Adrenal gland (tissue), 5 donors: Measurements from ENCODE around the gene GBP1.

Source experiments
- POLR2A ChIP-seq, 2 donors: fragments of 450-650 bp; IDR thresholded peaks; one replicate each; pipeline ENCODE4 v1.6.1; 2017; ENCODE audit warnings: antibody characterized with exemption in 2 of 2, mild to moderate bottlenecking in 2 of 2, moderate library complexity in 1 of 2
- TF ChIP-seq, protein P1 (sequence below), 6 experiments: fragments of 450-650 bp in 4 of 6; fragments of 200-600 bp in 2 of 6; sonication (generic) in 1 of 6; IDR thresholded peaks; 1 replicate in 5 of 6; 2 replicates in 1 of 6; pipeline versions ENCODE4 v1.5.1 to v1.8.0; 2016 to 2021; ENCODE audit warnings: antibody characterized with exemption in 6 of 6, mild to moderate bottlenecking in 2 of 6, moderate library complexity in 1 of 6
- donor health status: DM: no; HTN: no; CAD: no.

GRCh38 chr1:89063094-89063493 lies 1.9 kb downstream of the GBP1 start:
- no peak for TF ChIP-seq POLR2A (IDR thresholded peaks at IDR 0.05)
- TF ChIP-seq, protein P1, sequence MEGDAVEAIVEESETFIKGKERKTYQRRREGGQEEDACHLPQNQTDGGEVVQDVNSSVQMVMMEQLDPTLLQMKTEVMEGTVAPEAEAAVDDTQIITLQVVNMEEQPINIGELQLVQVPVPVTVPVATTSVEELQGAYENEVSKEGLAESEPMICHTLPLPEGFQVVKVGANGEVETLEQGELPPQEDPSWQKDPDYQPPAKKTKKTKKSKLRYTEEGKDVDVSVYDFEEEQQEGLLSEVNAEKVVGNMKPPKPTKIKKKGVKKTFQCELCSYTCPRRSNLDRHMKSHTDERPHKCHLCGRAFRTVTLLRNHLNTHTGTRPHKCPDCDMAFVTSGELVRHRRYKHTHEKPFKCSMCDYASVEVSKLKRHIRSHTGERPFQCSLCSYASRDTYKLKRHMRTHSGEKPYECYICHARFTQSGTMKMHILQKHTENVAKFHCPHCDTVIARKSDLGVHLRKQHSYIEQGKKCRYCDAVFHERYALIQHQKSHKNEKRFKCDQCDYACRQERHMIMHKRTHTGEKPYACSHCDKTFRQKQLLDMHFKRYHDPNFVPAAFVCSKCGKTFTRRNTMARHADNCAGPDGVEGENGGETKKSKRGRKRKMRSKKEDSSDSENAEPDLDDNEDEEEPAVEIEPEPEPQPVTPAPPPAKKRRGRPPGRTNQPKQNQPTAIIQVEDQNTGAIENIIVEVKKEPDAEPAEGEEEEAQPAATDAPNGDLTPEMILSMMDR (IDR thresholded peaks at IDR 0.05) = no peak
